Activated naive CD8-positive, alpha-beta T cell treated with anti-CD3 and anti-CD28 coated beads, Interleukin-2, amount 10 ng/mL, durations not matched to agents 7 days and 5 days (primary cell): ENCODE measurements around the gene SOX30. TPM values are rescaled to one million over a fixed set of nuclear protein-coding genes. Genes with fewer than 3 reads are reported as not detected.
"Not testable (repeated sequence)": the region's sequence is repeated elsewhere in the genome, so short reads cannot be mapped to it uniquely, and the experiment has no call there.

Experiments used
- ATAC-seq: fragments of 150-1000 bp; cut with Tn5 transposase; one replicate; pipeline ENCODE4 v1.10.0; 2021; ENCODE audit warnings: low read depth, moderate library complexity
- POLR2A ChIA-PET: fragments of 350-600 bp; sonication (Branson Sonifier 250); formaldehyde crosslinking; loops from one replicate; lab custom pipeline; 2021; ENCODE audit warnings: antibody characterized with exemption; lab: Charles Lee
- DNase-seq: peaks from one replicate; pipeline ENCODE4 v3.0.0; 2021
- H3K27ac Mint-ChIP-seq: one replicate; pipeline ENCODE4 v1.8.0; 2022; ENCODE audit warnings: mild to moderate bottlenecking, mixed read lengths
- H3K27me3 Mint-ChIP-seq: one replicate; pipeline ENCODE4 v1.8.0; 2022; ENCODE audit warnings: mild to moderate bottlenecking, moderate library complexity, mixed read lengths
- H3K36me3 Mint-ChIP-seq: one replicate; pipeline ENCODE4 v1.8.0; 2021; ENCODE audit warnings: mild to moderate bottlenecking, mixed read lengths
- H3K4me1 Mint-ChIP-seq: one replicate; pipeline ENCODE4 v1.8.0; 2021; ENCODE audit warnings: mixed read lengths
- H3K4me3 Mint-ChIP-seq: one replicate; pipeline ENCODE4 v1.8.0; 2022; ENCODE audit warnings: mild to moderate bottlenecking, moderate library complexity, mixed read lengths
- H3K9me3 Mint-ChIP-seq: one replicate; pipeline ENCODE4 v1.8.0; 2021; ENCODE audit warnings: mixed read lengths
- total RNA-seq, 2 experiments: library from RNA; stranded (reverse); gene quantifications; one replicate each; pipeline ENCODE4 v1.2.3, GENCODE V29; 2021

SOX30 gene
- total RNA-seq = under 1 TPM in 1 of 2 experiments, not detected in 1; 0.09 TPM

GRCh38 chr5:157652377-157652692 lies at the start of gene SOX30:
TSS of gene SOX30 (minus strand) at chr5:157652438. CDS start at chr5:157652078, 360 bp downstream.
- peak within 1 kb of the TSS; percentile 77 for H3K27ac Mint-ChIP-seq
- peaks cover 11% of the 10 kb centered on the region for H3K27me3 Mint-ChIP-seq
- peaks cover 21% of the 10 kb centered on the region for H3K9me3 Mint-ChIP-seq
- no peak for ATAC-seq
- POLR2A ChIA-PET = no interaction called here
- H3K4me3 Mint-ChIP-seq = peak within 1 kb of the TSS; percentile 68
- peaks cover 5% of the 10 kb centered on the region for H3K4me1 Mint-ChIP-seq
- H3K36me3 Mint-ChIP-seq = peaks cover 20% of the 10 kb centered on the region
- no peak for DNase-seq

GRCh38 chr5:157698674-157699073 lies 46.4 kb upstream of the SOX30 start:
- DNase-seq, H3K4me1 Mint-ChIP-seq, H3K27ac Mint-ChIP-seq, H3K9me3 Mint-ChIP-seq, H3K36me3 Mint-ChIP-seq, POLR2A ChIA-PET, H3K4me3 Mint-ChIP-seq, ATAC-seq: not testable (repeated sequence)
- H3K27me3 Mint-ChIP-seq = peaks cover 23% of the 10 kb centered on the region

- DNase-seq, H3K27ac Mint-ChIP-seq, POLR2A ChIA-PET, H3K4me3 Mint-ChIP-seq, H3K4me1 Mint-ChIP-seq, H3K27me3 Mint-ChIP-seq, ATAC-seq, H3K9me3 Mint-ChIP-seq, H3K36me3 Mint-ChIP-seq: not testable (repeated sequence)
Observed at GRCh38 chr5:157696154-157696553, 43.9 kb upstream of the SOX30 start.

- DNase-seq, H3K27me3 Mint-ChIP-seq, H3K9me3 Mint-ChIP-seq, H3K4me3 Mint-ChIP-seq, H3K36me3 Mint-ChIP-seq, H3K27ac Mint-ChIP-seq, ATAC-seq, POLR2A ChIA-PET, H3K4me1 Mint-ChIP-seq: not testable (repeated sequence)
Observed at GRCh38 chr5:157693816-157694215, 41.6 kb upstream of the SOX30 start.

- H3K4me3 Mint-ChIP-seq = no peak overlapping the region
- no peaks in the 10 kb centered on the region for H3K27me3 Mint-ChIP-seq
- ATAC-seq = no peak
- H3K4me1 Mint-ChIP-seq = no peaks in the 10 kb centered on the region
- H3K36me3 Mint-ChIP-seq = no peaks in the 10 kb centered on the region
- DNase-seq = no peak
- POLR2A ChIA-PET = no interaction called here
- no peak overlapping the region for H3K27ac Mint-ChIP-seq
- H3K9me3 Mint-ChIP-seq = peaks cover 1% of the 10 kb centered on the region
Observed at GRCh38 chr5:157690690-157691433, 38.6 kb upstream of the SOX30 start.

DNA sequence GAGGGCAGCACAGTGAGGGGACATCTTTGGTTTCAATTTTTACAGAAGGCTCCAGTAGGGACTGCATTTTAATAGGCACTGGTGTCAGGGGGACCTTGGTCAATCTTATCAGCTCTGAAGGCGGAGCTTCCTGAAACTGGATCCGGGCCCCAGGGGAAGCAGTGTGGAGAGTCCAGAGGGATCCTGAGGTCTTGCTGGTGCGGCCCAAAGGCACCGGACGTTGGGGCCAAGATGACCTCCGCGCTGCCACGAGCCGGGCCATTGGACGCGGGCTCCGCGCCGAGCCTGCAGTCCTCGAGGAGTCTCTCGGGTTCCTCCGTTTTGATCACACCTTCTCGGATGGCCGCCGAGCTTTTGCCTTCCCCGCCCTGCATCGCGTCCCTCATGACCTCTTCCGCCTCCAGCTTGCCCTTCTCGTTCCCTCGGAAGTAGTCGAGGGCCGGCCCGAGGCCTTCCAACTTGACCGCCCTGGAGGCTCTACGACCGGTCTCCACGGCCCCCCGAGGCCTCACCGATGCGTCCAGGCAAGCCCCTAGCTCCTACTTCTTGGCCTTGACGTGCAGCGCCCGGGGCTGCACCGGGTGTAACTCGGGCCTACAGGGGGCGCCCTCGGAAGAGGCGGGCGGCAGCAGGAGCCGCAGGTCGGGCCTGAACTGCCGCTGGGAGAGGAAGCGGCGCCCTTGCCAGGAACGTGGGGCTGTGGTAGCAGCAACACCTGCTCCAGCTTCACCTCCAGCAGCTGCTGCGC lies 37.9 kb upstream of the SOX30 start:
- no peaks in the 10 kb centered on the region for H3K27me3 Mint-ChIP-seq
- POLR2A ChIA-PET = no interaction called here

GRCh38 chr5:157687198-157687554 lies 34.9 kb upstream of the SOX30 start:
- H3K9me3 Mint-ChIP-seq = peaks cover 1% of the 10 kb centered on the region
- no peaks in the 10 kb centered on the region for H3K27me3 Mint-ChIP-seq
- no peaks in the 10 kb centered on the region for H3K4me1 Mint-ChIP-seq
- H3K27ac Mint-ChIP-seq = no peak overlapping the region
- H3K4me3 Mint-ChIP-seq = no peak overlapping the region
- no peaks in the 10 kb centered on the region for H3K36me3 Mint-ChIP-seq
- ATAC-seq = no peak
- DNase-seq = no peak
- POLR2A ChIA-PET = no interaction called here

More for the DNA sequence above, 37.9 kb upstream of the SOX30 start:
- peaks cover 1% of the 10 kb centered on the region for H3K9me3 Mint-ChIP-seq
- no peaks in the 10 kb centered on the region for H3K36me3 Mint-ChIP-seq
- no peak overlapping the region for H3K4me3 Mint-ChIP-seq
- H3K27ac Mint-ChIP-seq = no peak overlapping the region
- ATAC-seq (peak; percentile 54), DNase-seq (peak; percentile 57)
- H3K4me1 Mint-ChIP-seq = no peaks in the 10 kb centered on the region

GRCh38 chr5:157686276-157687197 lies 34.3 kb upstream of the SOX30 start:
- POLR2A ChIA-PET, DNase-seq, H3K4me3 Mint-ChIP-seq, H3K36me3 Mint-ChIP-seq, H3K27me3 Mint-ChIP-seq, ATAC-seq, H3K27ac Mint-ChIP-seq, H3K4me1 Mint-ChIP-seq, H3K9me3 Mint-ChIP-seq: not testable (repeated sequence)

- no peak for ATAC-seq
- Mint-ChIP-seq H3K4me3 (no peak overlapping the region), H3K27me3 (no peaks in the 10 kb centered on the region), H3K27ac (no peak overlapping the region), H3K9me3 (no peaks in the 10 kb centered on the region), H3K36me3 (no peaks in the 10 kb centered on the region), H3K4me1 (no peaks in the 10 kb centered on the region)
- DNase-seq = no peak
- POLR2A ChIA-PET = no interaction called here
Observed at GRCh38 chr5:157682257-157682656, 30.0 kb upstream of the SOX30 start.

- Mint-ChIP-seq H3K27ac (no peak overlapping the region), H3K4me3 (no peak overlapping the region), H3K27me3 (no peaks in the 10 kb centered on the region), H3K36me3 (no peaks in the 10 kb centered on the region), H3K9me3 (no peaks in the 10 kb centered on the region), H3K4me1 (no peaks in the 10 kb centered on the region)
- no peak for DNase-seq
- no peak for ATAC-seq
- POLR2A ChIA-PET = no interaction called here
Observed at GRCh38 chr5:157681048-157681447, 28.8 kb upstream of the SOX30 start.

DNA sequence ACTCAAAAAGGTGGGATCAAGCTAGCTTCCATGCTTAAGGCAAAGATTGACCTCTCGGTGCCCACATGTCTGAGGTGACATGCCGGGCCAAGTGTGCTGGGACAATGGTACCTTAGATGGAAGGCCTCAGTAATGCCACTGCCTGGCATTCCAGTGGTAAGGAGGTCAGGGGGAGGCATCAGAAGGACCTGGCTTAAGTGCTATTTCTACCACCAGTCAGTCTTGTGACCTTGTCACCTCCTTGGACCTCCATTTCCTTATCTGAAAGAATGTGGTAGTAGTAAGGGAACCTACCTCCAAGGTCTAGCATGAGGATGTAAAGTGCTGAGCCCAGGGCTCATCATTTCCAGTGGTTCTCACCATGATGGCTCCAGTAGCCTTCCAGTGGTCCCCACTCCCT lies 28.0 kb upstream of the SOX30 start:
- ATAC-seq (no peak), DNase-seq (no peak)
- POLR2A ChIA-PET = no interaction called here
- Mint-ChIP-seq H3K36me3 (no peaks in the 10 kb centered on the region), H3K4me1 (no peaks in the 10 kb centered on the region), H3K9me3 (no peaks in the 10 kb centered on the region), H3K4me3 (no peak overlapping the region), H3K27ac (no peak overlapping the region), H3K27me3 (no peaks in the 10 kb centered on the region)

DNA sequence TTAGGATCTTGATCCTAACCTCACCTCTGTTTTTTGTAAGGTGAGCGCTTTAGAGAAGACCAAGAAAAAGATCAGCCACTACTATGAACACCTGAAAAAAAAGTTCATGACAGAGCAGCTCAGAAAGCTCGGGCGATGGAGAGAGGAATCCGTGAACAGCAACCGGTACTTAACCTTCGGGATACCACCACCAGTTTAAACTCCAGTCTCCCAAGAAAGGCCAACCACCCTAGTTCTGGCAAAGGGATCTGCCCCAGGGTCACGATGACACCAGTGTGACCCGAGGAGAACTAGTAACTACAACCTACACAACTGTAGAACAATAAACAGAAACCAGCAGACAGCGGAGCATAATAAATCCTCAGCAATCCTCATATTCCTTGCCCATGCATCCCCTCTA lies 27.6 kb upstream of the SOX30 start:
- no peaks in the 10 kb centered on the region for H3K36me3 Mint-ChIP-seq
- no peak overlapping the region for H3K4me3 Mint-ChIP-seq
- POLR2A ChIA-PET = no interaction called here
- no peaks in the 10 kb centered on the region for H3K4me1 Mint-ChIP-seq
- H3K9me3 Mint-ChIP-seq = no peaks in the 10 kb centered on the region
- H3K27ac Mint-ChIP-seq = no peak overlapping the region
- DNase-seq (no peak), ATAC-seq (no peak)
- H3K27me3 Mint-ChIP-seq = no peaks in the 10 kb centered on the region

GRCh38 chr5:157677931-157678330 lies 25.7 kb upstream of the SOX30 start:
- Mint-ChIP-seq H3K9me3 (no peaks in the 10 kb centered on the region), H3K27ac (no peak overlapping the region), H3K27me3 (peaks cover 12% of the 10 kb centered on the region), H3K4me3 (no peak overlapping the region), H3K4me1 (no peaks in the 10 kb centered on the region), H3K36me3 (no peaks in the 10 kb centered on the region)
- DNase-seq (no peak), ATAC-seq (no peak)
- POLR2A ChIA-PET = no interaction called here
